DND-41 (cell line): ENCODE data around the gene SPSB4.

Experiments
- CTCF ChIP-seq: IDR thresholded peaks from 2 replicates; pipeline ENCODE4 v1.5.1; 2012; ENCODE audit warnings: borderline replicate concordance, low read length, moderate library complexity, mild to moderate bottlenecking; ENCODE audit not compliant: poor library complexity, severe bottlenecking; ENCODE audit errors: extremely low read depth
- EZH2 ChIP-seq: IDR thresholded peaks from 3 replicates; pipeline ENCODE4 v1.6.1; 2012; ENCODE audit warnings: borderline replicate concordance, low read depth, mild to moderate bottlenecking, moderate library complexity, low read length, inconsistent platforms; ENCODE audit not compliant: severe bottlenecking

- TF ChIP-seq CTCF (no peak), EZH2 (no peak)
These were observed 56.9 kb downstream of the SPSB4 start for GRCh38 chr3:141108039-141108438.
